HepG2 (cell line): ENCODE data around the gene ABCA13. TPM values are rescaled to one million over a fixed set of nuclear protein-coding genes. Genes with fewer than 3 reads are reported as not detected.

Experiments
- ATAC-seq: fragments of 200-7000 bp; cut with Tn5 transposase; 3 replicates; pipeline ENCODE4 v1.9.1; 2020; ENCODE audit warnings: mild to moderate bottlenecking, moderate library complexity
- Bru-seq: library from RNA; stranded (reverse); fragments of 400-500 nt; gene quantifications from one replicate; lab custom pipeline; 2021; lab: Mats Ljungman, UMichigan
- BruChase-seq, 2 experiments: library from RNA; stranded (reverse); fragments of 400-500 nt; gene quantifications; one replicate each; lab custom pipeline; 2021; lab: Mats Ljungman, UMichigan
- BruUV-seq: library from RNA; stranded (reverse); fragments of 400-500 nt; replicated peaks from 2 replicates; lab custom pipeline; 2021; lab: Mats Ljungman, UMichigan
- CTCF ChIA-PET: fragments of 300-600 bp; formaldehyde crosslinking; extraction: SDS; loops from one replicate; lab custom pipeline; 2021; ENCODE audit warnings: low total read pairs, inconsistent platforms, low intra/inter-chr PET ratio; lab: Yijun Ruan, JAX
- POLR2A ChIA-PET: fragments of 350-600 bp; sonication (Branson Sonifier 250); formaldehyde crosslinking; loops from one replicate; lab custom pipeline; 2020; ENCODE audit warnings: antibody characterized with exemption, inconsistent platforms; lab: Yijun Ruan, JAX
- DNase-seq: peaks from one replicate; pipeline ENCODE4 v3.0.0-alpha.2; 2015; ENCODE audit warnings: low spot score
- FAIRE-seq: peaks from 3 replicates; lab custom pipeline; 2011; peaks lifted over from hg19 to GRCh38; lab: Jason Lieb, UNC
- H2AFZ ChIP-seq: one replicate; pipeline ENCODE4 v1.6.1; 2011; ENCODE audit warnings: low read length, inconsistent platforms
- H3K27ac ChIP-seq: fragments of 300-600 bp; 3 replicates; pipeline ENCODE4 v1.8.0; 2011; ENCODE audit warnings: mixed run types, mild to moderate bottlenecking, mixed read lengths, low read length, inconsistent platforms; ENCODE audit not compliant: insufficient read depth; ENCODE audit errors: extremely low read length
- H3K27me3 ChIP-seq, 2 experiments: fragments of 200-600 bp in 1 of 2; 2 replicates in 1 of 2; 3 replicates in 1 of 2; pipeline versions ENCODE4 v1.6.0 to v1.8.0; 2011; ENCODE audit warnings: low read length in 2 of 2, mild to moderate bottlenecking in 2 of 2, moderate library complexity in 2 of 2, inconsistent platforms in 1 of 2; ENCODE audit not compliant: insufficient read depth in 2 of 2, control insufficient read depth in 1 of 2
- H3K36me3 ChIP-seq, 2 experiments: fragments of 200-600 bp in 1 of 2; replicated peaks in 1 of 2; 2 replicates in 1 of 2; 3 replicates in 1 of 2; pipeline versions ENCODE4 v1.5.1 to v1.8.0; 2011; ENCODE audit warnings: low read length in 2 of 2, inconsistent platforms in 1 of 2; ENCODE audit not compliant: insufficient read depth in 2 of 2, control insufficient read depth in 1 of 2
- H3K4me1 ChIP-seq: 2 replicates; pipeline ENCODE4 v1.5.1; 2012; ENCODE audit warnings: low read length, inconsistent platforms; ENCODE audit not compliant: insufficient read depth
- H3K4me2 ChIP-seq: 2 replicates; pipeline ENCODE4 v1.6.0; 2011; ENCODE audit warnings: low read depth, low read length, inconsistent platforms
- H3K4me3 ChIP-seq, 3 experiments: fragments of 200-600 bp in 1 of 3; sonication (generic), shearing (Covaris generic) in 1 of 3; replicated peaks in 1 of 3; 2 replicates each; pipeline ENCODE4 v1.5.1; 2011 to 2016; ENCODE audit warnings: low read length in 3 of 3, inconsistent platforms in 2 of 3, low read depth in 2 of 3, mild to moderate bottlenecking in 2 of 3, control low read depth in 1 of 3, mixed read lengths in 1 of 3; ENCODE audit not compliant: insufficient read depth in 1 of 3
- H3K79me2 ChIP-seq: one replicate; pipeline ENCODE4 v1.6.1; 2011; ENCODE audit warnings: low read length, inconsistent platforms; ENCODE audit not compliant: insufficient read depth
- H3K9ac ChIP-seq: 2 replicates; pipeline ENCODE4 v1.6.0; 2011; ENCODE audit warnings: mild to moderate bottlenecking, low read depth, low read length, inconsistent platforms; ENCODE audit not compliant: insufficient read depth
- H3K9me3 ChIP-seq: 2 replicates; pipeline ENCODE4 v1.5.1; 2012; ENCODE audit warnings: mild to moderate bottlenecking, low read length
- H4K20me1 ChIP-seq: 2 replicates; pipeline ENCODE4 v1.6.0; 2011; ENCODE audit warnings: inconsistent platforms, mild to moderate bottlenecking, low read length, moderate library complexity; ENCODE audit not compliant: insufficient read depth
- CBX2 ChIP-seq, 2 experiments: fragments of 200-600 bp in 1 of 2; sonication (generic); formaldehyde crosslinking in 1 of 2; IDR thresholded peaks; 2 replicates each; pipeline versions ENCODE4 v1.7.0 to v1.8.1; 2018 to 2022; ENCODE audit warnings: low read depth in 2 of 2, low read length in 1 of 2, mild to moderate bottlenecking in 1 of 2, missing genetic modification reagents in 1 of 2
- NR1H2 ChIP-seq: sonication (generic); formaldehyde crosslinking; IDR thresholded peaks from 2 replicates; pipeline ENCODE4 v1.8.1; 2022; ENCODE audit warnings: low read depth, missing genetic modification reagents, borderline replicate concordance
- ZBED4 ChIP-seq: sonication (generic); formaldehyde crosslinking; IDR thresholded peaks from 2 replicates; pipeline ENCODE4 v1.4.0; 2020; ENCODE audit warnings: missing genetic modification reagents, borderline replicate concordance
- WGBS: methylation state at CpG from one replicate; pipeline ENCODE4 v1.1.6; 2017; ENCODE audit warnings: low lambda C conversion rate; 5-methylcytosine and 5-hydroxymethylcytosine counted together
- in situ Hi-C: cut with HindIII; loops from 2 replicates; pipeline ENCODE4 v1.10.0; 2017; ENCODE audit warnings: low pct_unique_long_range_greater_than_20kb; ENCODE audit not compliant: extremely low pct_ligation_motif_present
- intact Hi-C: fragments of 100-400 bp; cut with micrococcal nuclease; formaldehyde crosslinking; loops from one replicate; pipeline ENCODE4 v1.10.0; 2022; ENCODE audit not compliant: unreplicated experiment
- long read RNA-seq, 2 experiments: library from RNA in 1 of 2; library from polyadenylated mRNA in 1 of 2; stranded (forward) in 1 of 2; unstranded in 1 of 2; transcript quantifications; one replicate each; pipeline ENCODE4 v2.0.0, GENCODE V29; 2019 to 2022
- polyA minus RNA-seq, 3 experiments: library from RNA; depleted of rRNA, polyadenylated mRNA; stranded (reverse); fragments of >200 nt; gene quantifications; 2 replicates each; pipeline ENCODE4 v1.2.3, GENCODE V29; 2011; ENCODE audit warnings: low replicate concordance in 1 of 3
- polyA plus RNA-seq, 8 experiments: library from polyadenylated mRNA; depleted of rRNA in 3 of 8; stranded (reverse) in 7 of 8; unstranded in 1 of 8; fragments of >200 nt; fragmentation: Illumina TruSeq in 4 of 8; extraction: Trizol in 4 of 8; gene quantifications; 2 replicates each; pipeline versions ENCODE4 v1.2.1 to v1.2.3, GENCODE V29; 2011 to 2016; ENCODE audit warnings: low read depth in 4 of 8, missing spikeins in 1 of 8, mixed read lengths in 1 of 8; ENCODE audit not compliant: insufficient read depth in 1 of 8
- total RNA-seq, 5 experiments: library from RNA; depleted of rRNA; stranded (reverse); fragments of >200 nt; fragmentation: Illumina TruSeq; extraction: Trizol; gene quantifications; 2 replicates each; pipeline ENCODE4 v1.2.3, GENCODE V29; 2016; ENCODE audit warnings: low read depth in 1 of 5
- TF ChIP-seq, protein P1 (sequence below): sonication (generic); formaldehyde crosslinking; IDR thresholded peaks from 2 replicates; pipeline ENCODE4 v1.8.0; 2022; ENCODE audit warnings: missing genetic modification reagents, mild to moderate bottlenecking, borderline replicate concordance

The ABCA13 gene
- total RNA-seq (2016; rRNA removed; fragmentation: Illumina TruSeq; extraction: Trizol) (not detected in 2 replicates), polyA plus RNA-seq (2011; rRNA removed) (0.03 TPM in 1 of 2 replicates, not detected in the other), polyA minus RNA-seq (2011; rRNA and poly(A)+ RNA removed; ENCODE audit: low replicate concordance) (not detected in 2 replicates), Bru-seq, nascent RNA (percentile 2 among the genes with signal in this experiment), BruChase-seq, experiment 1, labeled RNA remaining after a 6-hour chase (percentile 1 among the genes with signal in this experiment), BruChase-seq, experiment 2, labeled RNA remaining after a 2-hour chase (percentile 1 among the genes with signal in this experiment)
- total RNA-seq (2016; cell fraction: cytosol; rRNA removed; fragmentation: Illumina TruSeq; extraction: Trizol; ENCODE audit: low read depth), result not detected in 2 replicates
- total RNA-seq (2016; cell fraction: insoluble cytoplasmic fraction; rRNA removed; fragmentation: Illumina TruSeq; extraction: Trizol), result not detected in 2 replicates
- total RNA-seq (2016; cell fraction: membrane; rRNA removed; fragmentation: Illumina TruSeq; extraction: Trizol), result not detected in 2 replicates
- total RNA-seq (2016; cell fraction: nucleus; rRNA removed; fragmentation: Illumina TruSeq; extraction: Trizol), result not detected in 2 replicates
- 0.01 TPM in 2 replicates for polyA plus RNA-seq (2011; cell fraction: cytosol; rRNA removed)
- polyA plus RNA-seq (2011; cell fraction: nucleus; rRNA removed), result 0.02 TPM in 1 of 2 replicates, not detected in the other
- 0.07 TPM in 1 of 2 replicates, not detected in the other for polyA plus RNA-seq (2012)
- polyA plus RNA-seq (2016; cell fraction: cytosol; fragmentation: Illumina TruSeq; extraction: Trizol; ENCODE audit: low read depth), result not detected in 2 replicates
- polyA plus RNA-seq (2016; cell fraction: insoluble cytoplasmic fraction; fragmentation: Illumina TruSeq; extraction: Trizol; ENCODE audit: low read depth), result not detected in 2 replicates
- polyA plus RNA-seq (2016; cell fraction: membrane; fragmentation: Illumina TruSeq; extraction: Trizol; ENCODE audit: low read depth), result not detected in 2 replicates
- not detected in 2 replicates for polyA plus RNA-seq (2016; cell fraction: nucleus; fragmentation: Illumina TruSeq; extraction: Trizol; ENCODE audit: insufficient read depth, low read depth)
- not detected in 2 replicates for polyA minus RNA-seq (2011; cell fraction: cytosol; rRNA and poly(A)+ RNA removed)
- 0.12 and 0.13 TPM in 2 replicates for polyA minus RNA-seq (2011; cell fraction: nucleus; rRNA and poly(A)+ RNA removed)
- long read RNA-seq, experiment 1, result 0 reads
- long read RNA-seq, experiment 2, result 0 reads

- intact Hi-C loops, result no loop called here
- 3% methylated on average over 4 of the region's 4 CpGs for WGBS
- no peak for TF ChIP-seq ZBED4 (CRISPR knock-in tag)
- TF ChIP-seq CBX2 (IDR thresholded peaks at IDR 0.05; ENCODE audit: low read depth, low read length), result no peak
- no peak for TF ChIP-seq CBX2 (CRISPR knock-in tag; IDR thresholded peaks at IDR 0.05; ENCODE audit: low read depth)
- no peak for TF ChIP-seq NR1H2 (CRISPR knock-in tag)
- TF ChIP-seq, protein P1, sequence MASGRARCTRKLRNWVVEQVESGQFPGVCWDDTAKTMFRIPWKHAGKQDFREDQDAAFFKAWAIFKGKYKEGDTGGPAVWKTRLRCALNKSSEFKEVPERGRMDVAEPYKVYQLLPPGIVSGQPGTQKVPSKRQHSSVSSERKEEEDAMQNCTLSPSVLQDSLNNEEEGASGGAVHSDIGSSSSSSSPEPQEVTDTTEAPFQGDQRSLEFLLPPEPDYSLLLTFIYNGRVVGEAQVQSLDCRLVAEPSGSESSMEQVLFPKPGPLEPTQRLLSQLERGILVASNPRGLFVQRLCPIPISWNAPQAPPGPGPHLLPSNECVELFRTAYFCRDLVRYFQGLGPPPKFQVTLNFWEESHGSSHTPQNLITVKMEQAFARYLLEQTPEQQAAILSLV (CRISPR knock-in tag), result no peak
Measured at GRCh38 chr7:48171202-48171601, at the start of gene ABCA13. ABCA13 (plus strand) TSS chr7:48171458; CDS start chr7:48171484, 26 bp downstream.

More at GRCh38 chr7:48171202-48171601, at the start of gene ABCA13:
- DNase-seq (no peak), FAIRE-seq (no peak), ATAC-seq (no peak)
- CTCF ChIA-PET, result no interaction called here
- Histone ChIP-seq H3K4me1 (no peaks in the 10 kb centered on the region), H3K9me3 (no peaks in the 10 kb centered on the region), H2AFZ (no peak within 1 kb of the TSS), H3K36me3 (no peaks in the 10 kb centered on the region), H3K9ac (no peak within 1 kb of the TSS), H3K27me3 (no peaks in the 10 kb centered on the region), H3K4me2 (no peak within 1 kb of the TSS), H3K27ac (no peak within 1 kb of the TSS), H3K79me2 (no peaks in the 10 kb centered on the region), H4K20me1 (no peaks in the 10 kb centered on the region), H3K4me3 (no peak within 1 kb of the TSS)
- POLR2A ChIA-PET, result no interaction called here
- BruUV-seq, result no TSS peak
- in situ Hi-C loops, result no loop called here
